Colonic mucosa (tissue), 4 donors: Measurements from ENCODE around the gene SGF29. TPM values are rescaled to one million over a fixed set of nuclear protein-coding genes. Genes with fewer than 3 reads are reported as not detected.
A peak's percentile ranks its signal among the peaks of the same experiment; 100 is the strongest.

Experiments
- DNase-seq: peaks from one replicate; pipeline ENCODE4 v3.0.0-alpha.2; 2020
- H3K27ac ChIP-seq: fragments of 200-600 bp; one replicate; pipeline ENCODE4 v1.8.0; 2021
- H3K27me3 ChIP-seq: fragments of 200-600 bp; one replicate; pipeline ENCODE4 v1.8.0; 2021
- H3K36me3 ChIP-seq: fragments of 200-600 bp; one replicate; pipeline ENCODE4 v1.8.0; 2021
- H3K4me1 ChIP-seq: fragments of 200-600 bp; one replicate; pipeline ENCODE4 v1.8.0; 2021; ENCODE audit warnings: mild to moderate bottlenecking
- H3K4me3 ChIP-seq: fragments of 200-600 bp; one replicate; pipeline ENCODE4 v1.8.0; 2021
- H3K9ac ChIP-seq, 2 donors: one replicate each; pipeline ENCODE4 v1.7.0; 2013; ENCODE audit warnings: control low read depth in 2 of 2, low read depth in 2 of 2, low read length in 2 of 2
- H3K9me3 ChIP-seq: fragments of 200-600 bp; one replicate; pipeline ENCODE4 v1.8.0; 2021
- intact Hi-C: fragments of 100-400 bp; cut with DNase I; formaldehyde crosslinking; loops from one replicate; pipeline ENCODE4 v1.14.1; 2022
- total RNA-seq, 2 donors: library from RNA; stranded (reverse); fragmentation: NEBNext Ultra II Directional in 1 of 2; extraction: Animal tissue kit (Norgen Biotek cat#: 25700) in 1 of 2; gene quantifications; one replicate each; pipeline ENCODE4 v1.2.1, GENCODE V29; 2021
- TF ChIP-seq, protein P1 (sequence below): fragments of 200-600 bp; IDR thresholded peaks from one replicate; pipeline ENCODE4 v1.8.0; 2022; ENCODE audit warnings: antibody characterized with exemption, mild to moderate bottlenecking
- donor health status: healthy.
- donor health status: DM: no; HTN: no; CAD: no.
- donor health status: DM: no; HTN: no; CAD: no.

The SGF29 gene
- total RNA-seq, 2 donors from 2014 or later, result 17.4 to 19.3 TPM

DNA sequence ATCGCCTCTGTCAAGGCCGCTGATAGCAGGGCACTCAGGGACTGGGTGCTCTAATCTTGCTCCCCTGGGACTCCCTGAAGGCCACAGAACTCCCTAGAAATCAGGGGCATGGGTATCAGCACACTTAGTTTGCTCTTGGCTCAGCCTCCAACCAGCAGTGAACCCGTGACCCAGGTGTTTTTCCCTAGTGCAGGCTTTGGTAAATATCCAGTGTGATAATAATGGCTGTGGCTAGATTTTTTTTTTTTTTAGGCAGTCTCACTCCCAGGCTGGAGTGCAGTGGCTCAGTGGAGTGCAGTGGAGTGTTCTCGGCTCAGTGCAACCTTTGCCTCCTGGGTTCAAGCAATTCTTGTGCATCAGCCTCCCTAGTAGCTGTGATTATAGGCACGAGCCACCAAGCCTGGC, 25.3 kb upstream of the SGF29 start:
- no peak for DNase-seq
- H3K9me3 ChIP-seq, result no peaks in the 10 kb centered on the region
- no peaks in the 10 kb centered on the region for H3K36me3 ChIP-seq
- H3K27me3 ChIP-seq, result no peaks in the 10 kb centered on the region
- TF ChIP-seq, protein P1, sequence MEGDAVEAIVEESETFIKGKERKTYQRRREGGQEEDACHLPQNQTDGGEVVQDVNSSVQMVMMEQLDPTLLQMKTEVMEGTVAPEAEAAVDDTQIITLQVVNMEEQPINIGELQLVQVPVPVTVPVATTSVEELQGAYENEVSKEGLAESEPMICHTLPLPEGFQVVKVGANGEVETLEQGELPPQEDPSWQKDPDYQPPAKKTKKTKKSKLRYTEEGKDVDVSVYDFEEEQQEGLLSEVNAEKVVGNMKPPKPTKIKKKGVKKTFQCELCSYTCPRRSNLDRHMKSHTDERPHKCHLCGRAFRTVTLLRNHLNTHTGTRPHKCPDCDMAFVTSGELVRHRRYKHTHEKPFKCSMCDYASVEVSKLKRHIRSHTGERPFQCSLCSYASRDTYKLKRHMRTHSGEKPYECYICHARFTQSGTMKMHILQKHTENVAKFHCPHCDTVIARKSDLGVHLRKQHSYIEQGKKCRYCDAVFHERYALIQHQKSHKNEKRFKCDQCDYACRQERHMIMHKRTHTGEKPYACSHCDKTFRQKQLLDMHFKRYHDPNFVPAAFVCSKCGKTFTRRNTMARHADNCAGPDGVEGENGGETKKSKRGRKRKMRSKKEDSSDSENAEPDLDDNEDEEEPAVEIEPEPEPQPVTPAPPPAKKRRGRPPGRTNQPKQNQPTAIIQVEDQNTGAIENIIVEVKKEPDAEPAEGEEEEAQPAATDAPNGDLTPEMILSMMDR, result no peak
- H3K4me1 ChIP-seq, result peaks cover 13% of the 10 kb centered on the region
- no peak overlapping the region for H3K9ac ChIP-seq
- intact Hi-C loops, result no loop called here
- H3K27ac ChIP-seq, result no peak overlapping the region
- H3K4me3 ChIP-seq, result no peak overlapping the region

DNA sequence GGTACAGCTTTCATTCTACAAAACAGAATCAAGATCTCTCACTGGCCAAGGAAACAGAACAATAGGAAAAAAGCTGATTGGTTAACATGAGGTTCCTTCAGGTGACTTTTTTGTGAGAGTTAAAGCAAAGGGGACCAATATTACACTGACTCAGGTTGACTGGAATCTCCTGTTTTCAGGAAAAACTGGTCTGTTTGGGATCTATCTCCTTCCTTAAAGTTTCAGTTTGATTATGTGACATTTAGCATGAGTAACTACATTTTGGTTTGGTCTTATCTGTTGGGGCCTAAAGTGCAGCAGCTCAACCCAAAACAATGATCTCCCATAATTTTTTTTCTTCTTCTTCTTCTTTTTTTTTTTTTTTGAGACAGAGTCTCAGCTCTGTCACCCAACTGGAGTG, 24.6 kb upstream of the SGF29 start:
- no peak overlapping the region for H3K27ac ChIP-seq
- TF ChIP-seq, protein P1, result no peak
- no peak for DNase-seq
- no peaks in the 10 kb centered on the region for H3K36me3 ChIP-seq
- no peaks in the 10 kb centered on the region for H3K9me3 ChIP-seq
- no peaks in the 10 kb centered on the region for H3K27me3 ChIP-seq
- peaks cover 13% of the 10 kb centered on the region for H3K4me1 ChIP-seq
- no peak overlapping the region for H3K9ac ChIP-seq
- H3K4me3 ChIP-seq, result no peak overlapping the region
- intact Hi-C loops, result no loop called here

DNA sequence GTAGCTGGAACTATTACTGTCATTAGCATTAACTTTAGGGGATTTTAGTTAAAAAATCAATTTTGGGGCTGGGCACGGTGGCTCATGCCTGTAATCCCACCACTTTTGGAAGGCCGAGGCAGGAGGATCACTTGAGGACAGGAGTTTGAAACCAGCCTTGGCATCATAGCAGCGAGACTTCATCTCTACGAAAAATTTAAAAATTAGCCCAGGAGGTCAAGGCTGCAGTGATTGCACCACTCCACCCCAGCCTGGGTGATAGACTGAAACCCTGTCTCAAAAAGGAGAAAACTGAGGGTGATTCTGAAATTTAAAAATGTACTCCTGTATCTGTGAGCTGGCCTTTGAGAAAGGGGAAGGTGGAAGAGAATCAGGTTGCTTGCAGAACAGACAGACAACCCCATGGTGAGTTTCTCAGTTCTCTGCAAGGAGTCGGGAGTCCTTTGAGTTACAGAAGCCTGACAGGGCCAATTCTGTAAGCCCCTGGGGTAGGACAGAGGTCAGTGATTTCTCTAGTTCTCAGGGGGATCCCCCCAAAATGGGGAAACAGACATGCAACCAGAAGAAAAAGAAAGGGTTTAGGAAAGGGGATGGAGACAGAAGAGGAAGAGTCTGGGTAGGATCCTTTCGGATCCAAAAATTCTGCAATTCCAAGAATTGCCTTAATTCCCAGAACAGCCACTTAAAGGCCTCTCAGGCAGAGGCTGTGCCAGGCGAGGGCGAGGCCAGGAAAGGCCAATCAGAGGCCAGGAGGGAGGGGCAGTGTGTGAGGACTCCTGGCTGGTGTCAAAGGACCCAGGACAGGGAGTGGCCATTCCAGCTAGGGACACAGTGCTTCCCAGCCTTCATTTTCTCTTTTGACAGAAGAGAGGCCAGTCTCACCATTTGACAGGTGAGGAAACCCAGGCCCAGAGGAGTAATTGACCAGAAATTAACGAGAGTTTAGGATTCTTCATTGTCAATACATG, 21.7 kb upstream of the SGF29 start:
- Histone ChIP-seq H3K4me3 (no peak overlapping the region), H3K36me3 (no peaks in the 10 kb centered on the region), H3K27me3 (no peaks in the 10 kb centered on the region), H3K4me1 (peaks cover 13% of the 10 kb centered on the region), H3K9me3 (no peaks in the 10 kb centered on the region), H3K27ac (peak overlapping the region; percentile 54), H3K9ac (peak overlapping the region in 1 of 2 donors; percentile 6)
- TF ChIP-seq, protein P1, result no peak
- intact Hi-C loops, result no loop called here
- peak; percentile 91 for DNase-seq

DNA sequence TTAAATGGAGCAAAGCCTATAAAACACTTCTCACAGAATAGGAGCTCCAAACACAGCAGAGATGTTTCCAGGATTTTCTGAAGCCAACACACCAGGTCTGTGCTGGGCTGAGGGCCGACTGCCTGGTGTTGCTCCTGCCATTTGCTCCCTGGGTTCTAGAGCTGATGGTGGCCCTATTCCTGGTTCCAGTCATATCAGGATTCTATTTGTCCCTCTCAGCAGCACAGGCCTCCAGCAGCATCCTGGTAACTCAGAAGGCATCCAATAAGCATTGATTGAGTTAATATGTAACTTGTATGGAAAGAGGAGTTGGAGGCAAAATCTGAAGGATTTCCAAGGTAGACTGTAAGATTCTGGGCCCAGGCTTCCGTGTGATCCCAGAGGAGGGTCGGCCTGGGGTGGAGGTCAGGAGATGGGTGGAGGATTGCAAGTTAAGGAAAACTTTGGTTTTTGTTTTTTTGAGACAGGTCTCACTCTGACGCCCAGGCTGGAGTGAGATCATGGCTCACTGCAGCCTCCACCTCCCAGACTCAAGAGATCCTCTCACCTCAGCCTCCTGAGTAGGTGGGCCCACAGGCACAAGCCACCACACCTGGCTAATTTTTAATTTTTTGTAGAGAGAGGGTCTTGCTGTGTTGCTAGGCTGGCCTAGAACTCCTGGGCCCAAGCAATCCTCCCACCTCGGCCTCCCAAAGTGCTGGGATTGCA, 20.6 kb upstream of the SGF29 start:
- Histone ChIP-seq H3K9me3 (no peaks in the 10 kb centered on the region), H3K9ac (no peak overlapping the region), H3K36me3 (no peaks in the 10 kb centered on the region), H3K4me1 (peaks cover 13% of the 10 kb centered on the region), H3K27me3 (no peaks in the 10 kb centered on the region), H3K27ac (peak overlapping the region; percentile 54), H3K4me3 (no peak overlapping the region)
- DNase-seq, result no peak
- intact Hi-C loops, result no loop called here
- TF ChIP-seq, protein P1, result no peak

DNA sequence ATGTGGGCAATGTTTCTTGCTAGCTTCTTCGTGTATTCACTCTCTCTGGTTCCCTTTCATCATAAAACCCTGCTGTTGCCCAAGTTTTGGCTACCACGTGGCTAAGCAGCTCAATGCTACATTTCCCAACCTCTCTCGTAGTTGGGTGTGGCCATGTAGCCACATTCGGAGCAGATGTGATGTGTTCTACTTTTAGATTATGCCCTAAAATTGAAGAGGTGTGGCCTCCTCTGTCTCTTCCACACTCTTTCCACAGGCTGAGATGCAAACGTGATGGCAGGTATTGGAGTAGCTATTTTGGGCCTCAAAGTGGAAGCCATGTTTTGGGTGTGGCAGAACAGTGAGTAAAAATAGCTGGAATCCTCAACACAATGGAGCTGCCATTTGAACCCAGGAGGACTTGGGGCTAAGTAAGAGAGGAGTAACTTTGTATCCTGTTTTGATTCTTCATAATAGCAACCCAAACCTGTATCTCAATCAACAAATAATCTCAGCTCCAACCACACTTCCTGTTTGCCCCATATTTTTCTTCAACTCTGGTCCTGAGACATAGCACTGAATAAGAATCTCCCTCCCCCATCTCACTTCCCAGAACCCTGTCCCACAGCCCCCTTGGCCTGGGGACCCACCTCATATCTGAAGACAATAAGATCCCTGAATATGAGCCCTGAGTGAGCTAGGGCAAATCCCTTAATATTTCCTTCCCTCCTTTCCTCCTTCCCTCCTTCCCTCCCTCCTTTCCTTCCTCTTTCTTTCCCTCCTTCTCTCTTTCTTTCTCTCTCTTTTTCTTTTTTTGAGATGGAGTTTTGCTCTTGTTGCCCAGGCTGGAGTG, 19.0 kb upstream of the SGF29 start:
- peak; percentile 45 for DNase-seq
- Histone ChIP-seq H3K36me3 (no peaks in the 10 kb centered on the region), H3K4me1 (peaks cover 13% of the 10 kb centered on the region), H3K9ac (no peak overlapping the region), H3K9me3 (no peaks in the 10 kb centered on the region), H3K27me3 (no peaks in the 10 kb centered on the region), H3K27ac (no peak overlapping the region), H3K4me3 (no peak overlapping the region)
- TF ChIP-seq, protein P1, result no peak
- intact Hi-C loops, result no loop called here
